GM10266 (cell line): ENCODE results near the gene CRABP1.

ENCODE experiments used
- DNase-seq: peaks from one replicate; pipeline ENCODE4 v3.0.0; 2012; ENCODE audit errors: extremely low spot score
- CTCF ChIP-seq: IDR thresholded peaks from 2 replicates; pipeline ENCODE4 v1.5.1; 2012; ENCODE audit warnings: mild to moderate bottlenecking, low read depth; ENCODE audit not compliant: control insufficient read depth, insufficient read depth; ENCODE audit errors: missing control alignments

The CRABP1 gene

GRCh38 chr15:78384651-78385050 lies 44.5 kb downstream of the CRABP1 start:
- no peak for DNase-seq
- no peak for TF ChIP-seq CTCF

- no peak for DNase-seq
- TF ChIP-seq CTCF = no peak
Measured at GRCh38 chr15:78387246-78388037, 47.3 kb downstream of the CRABP1 start.

GRCh38 chr15:78388865-78389264 lies 48.7 kb downstream of the CRABP1 start:
- TF ChIP-seq CTCF = no peak
- no peak for DNase-seq

- TF ChIP-seq CTCF = no peak
- no peak for DNase-seq
Measured at GRCh38 chr15:78389322-78389721, 49.2 kb downstream of the CRABP1 start.

GRCh38 chr15:78389738-78390137 lies 49.6 kb downstream of the CRABP1 start:
- TF ChIP-seq CTCF = no peak
- DNase-seq = no peak

GRCh38 chr15:78390242-78390641 lies 50.1 kb downstream of the CRABP1 start:
- DNase-seq = no peak
- no peak for TF ChIP-seq CTCF

- DNase-seq = no peak
- TF ChIP-seq CTCF = no peak
Measured at GRCh38 chr15:78390826-78391225, 50.7 kb downstream of the CRABP1 start.
